ENCODE measurements around the gene ARG2.

GRCh38 chr14:67602076-67602475 lies 17.6 kb upstream of the ARG2 start:
- TF ChIP-seq CTCF (IDR thresholded peaks at IDR 0.05; ENCODE audit: low read depth, low read length, missing input control) (no peak), MAX (IDR thresholded peaks at IDR 0.05) (no peak), REST (IDR thresholded peaks at IDR 0.05) (no peak), TAF1 (conservative IDR thresholded peaks at IDR 0.05) (no peak)

Measured in liver (tissue), 3 donors.